ENCODE measurements around the gene PHKG2. TPM values are rescaled to one million over a fixed set of nuclear protein-coding genes. Genes with fewer than 3 reads are reported as not detected.

Gene PHKG2
- total RNA-seq, 1 donor from 2014 or later = 53.5 TPM

DNA sequence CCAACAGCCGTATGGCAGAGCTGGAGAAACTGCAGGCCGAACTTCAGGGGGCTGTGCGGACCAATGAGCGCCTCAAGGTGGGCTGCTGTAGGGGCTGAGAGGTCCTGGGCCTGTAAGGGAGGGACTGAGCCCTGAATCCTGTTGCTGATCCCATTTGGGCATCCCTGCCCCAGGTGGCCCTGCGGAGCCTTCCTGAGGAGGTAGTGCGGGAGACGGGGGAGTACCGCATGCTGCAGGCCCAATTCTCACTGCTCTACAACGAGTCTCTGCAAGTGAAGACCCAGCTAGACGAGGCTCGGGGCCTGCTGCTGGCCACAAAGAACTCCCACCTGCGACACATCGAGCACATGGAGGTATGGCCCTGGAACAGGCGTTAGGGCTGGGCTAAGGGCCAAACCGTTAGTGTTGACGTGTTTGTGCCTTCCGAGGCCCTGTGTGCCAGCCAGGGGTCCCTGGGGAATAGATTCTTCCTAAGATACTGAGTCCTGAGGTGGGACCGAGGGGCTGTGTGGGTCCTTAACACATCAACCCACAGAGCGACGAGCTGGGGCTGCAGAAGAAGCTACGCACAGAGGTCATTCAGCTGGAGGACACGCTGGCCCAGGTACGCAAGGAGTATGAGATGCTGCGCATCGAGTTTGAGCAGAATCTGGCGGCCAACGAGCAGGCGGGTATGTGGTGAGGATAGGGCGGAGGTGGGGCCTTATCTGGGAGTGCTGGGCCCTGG lies 18.1 kb downstream of the PHKG2 start:
- no peak for DNase-seq (ENCODE audit: low spot score, unreplicated experiment)
- Mint-ChIP-seq H3K9me3 (ENCODE audit: low read depth) (no peaks in the 10 kb centered on the region), H3K27me3 (no peaks in the 10 kb centered on the region), H3K4me3 (ENCODE audit: low read depth) (no peak overlapping the region), H3K4me1 (ENCODE audit: low read depth) (peaks cover 11% of the 10 kb centered on the region), H3K27ac (no peak overlapping the region), H3K36me3 (ENCODE audit: insufficient read depth) (peaks cover 21% of the 10 kb centered on the region)
- TF ChIP-seq, protein P1, sequence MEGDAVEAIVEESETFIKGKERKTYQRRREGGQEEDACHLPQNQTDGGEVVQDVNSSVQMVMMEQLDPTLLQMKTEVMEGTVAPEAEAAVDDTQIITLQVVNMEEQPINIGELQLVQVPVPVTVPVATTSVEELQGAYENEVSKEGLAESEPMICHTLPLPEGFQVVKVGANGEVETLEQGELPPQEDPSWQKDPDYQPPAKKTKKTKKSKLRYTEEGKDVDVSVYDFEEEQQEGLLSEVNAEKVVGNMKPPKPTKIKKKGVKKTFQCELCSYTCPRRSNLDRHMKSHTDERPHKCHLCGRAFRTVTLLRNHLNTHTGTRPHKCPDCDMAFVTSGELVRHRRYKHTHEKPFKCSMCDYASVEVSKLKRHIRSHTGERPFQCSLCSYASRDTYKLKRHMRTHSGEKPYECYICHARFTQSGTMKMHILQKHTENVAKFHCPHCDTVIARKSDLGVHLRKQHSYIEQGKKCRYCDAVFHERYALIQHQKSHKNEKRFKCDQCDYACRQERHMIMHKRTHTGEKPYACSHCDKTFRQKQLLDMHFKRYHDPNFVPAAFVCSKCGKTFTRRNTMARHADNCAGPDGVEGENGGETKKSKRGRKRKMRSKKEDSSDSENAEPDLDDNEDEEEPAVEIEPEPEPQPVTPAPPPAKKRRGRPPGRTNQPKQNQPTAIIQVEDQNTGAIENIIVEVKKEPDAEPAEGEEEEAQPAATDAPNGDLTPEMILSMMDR (IDR thresholded peaks at IDR 0.05; ENCODE audit: unreplicated experiment) = no peak

DNA sequence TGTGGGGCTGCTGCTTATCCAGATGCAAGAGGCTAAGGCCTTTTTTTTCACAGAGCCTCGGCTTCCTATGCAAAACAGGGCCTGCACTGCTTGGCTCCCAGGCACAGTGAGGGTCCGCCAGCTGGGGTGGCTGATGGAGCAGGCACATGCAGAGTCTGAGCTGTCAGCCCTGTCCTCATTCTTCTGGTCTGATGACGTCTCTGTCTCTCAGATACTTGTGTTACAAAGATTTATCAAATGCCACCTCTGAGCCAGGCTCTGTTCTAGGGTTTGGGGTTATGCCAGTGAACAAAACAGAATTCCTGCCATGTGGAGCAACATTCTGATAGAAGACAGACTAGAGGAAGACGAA lies 18.7 kb downstream of the PHKG2 start:
- Mint-ChIP-seq H3K27ac (no peak overlapping the region), H3K4me3 (ENCODE audit: low read depth) (no peak overlapping the region), H3K4me1 (ENCODE audit: low read depth) (peaks cover 11% of the 10 kb centered on the region), H3K36me3 (ENCODE audit: insufficient read depth) (peaks cover 21% of the 10 kb centered on the region), H3K9me3 (ENCODE audit: low read depth) (no peaks in the 10 kb centered on the region), H3K27me3 (no peaks in the 10 kb centered on the region)
- TF ChIP-seq, protein P1 (IDR thresholded peaks at IDR 0.05; ENCODE audit: unreplicated experiment) = no peak
- no peak for DNase-seq (ENCODE audit: low spot score, unreplicated experiment)

DNA sequence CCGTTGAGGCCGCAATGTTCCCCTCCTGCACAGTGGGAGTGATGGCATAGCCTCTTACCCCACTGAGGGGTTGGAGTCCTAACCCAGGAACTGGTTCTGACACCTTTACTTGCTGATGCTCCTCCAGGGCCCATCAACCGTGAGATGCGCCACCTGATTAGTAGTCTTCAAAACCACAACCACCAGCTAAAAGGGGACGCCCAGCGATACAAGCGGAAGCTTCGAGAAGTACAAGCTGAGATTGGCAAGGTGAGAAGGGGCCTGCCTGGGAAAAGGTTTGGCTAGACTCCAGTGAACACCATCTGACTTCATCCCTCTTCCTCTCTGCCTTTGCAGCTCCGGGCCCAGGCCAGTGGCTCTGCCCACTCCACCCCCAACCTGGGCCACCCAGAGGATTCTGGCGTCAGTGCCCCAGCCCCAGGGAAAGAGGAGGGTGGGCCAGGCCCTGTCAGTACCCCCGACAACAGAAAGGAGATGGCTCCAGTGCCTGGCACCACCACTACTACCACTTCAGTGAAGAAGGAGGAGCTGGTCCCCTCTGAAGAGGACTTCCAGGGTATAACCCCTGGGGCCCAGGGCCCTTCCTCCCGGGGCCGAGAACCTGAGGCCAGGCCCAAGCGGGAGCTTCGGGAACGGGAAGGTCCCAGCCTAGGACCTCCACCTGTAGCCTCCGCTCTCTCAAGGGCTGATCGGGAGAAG lies 19.7 kb downstream of the PHKG2 start:
- H3K27me3 Mint-ChIP-seq = no peaks in the 10 kb centered on the region
- no peaks in the 10 kb centered on the region for H3K9me3 Mint-ChIP-seq (ENCODE audit: low read depth)
- peaks cover 27% of the 10 kb centered on the region for H3K36me3 Mint-ChIP-seq (ENCODE audit: insufficient read depth)
- no peak overlapping the region for H3K27ac Mint-ChIP-seq
- no peak for DNase-seq (ENCODE audit: low spot score, unreplicated experiment)
- peaks cover 6% of the 10 kb centered on the region for H3K4me1 Mint-ChIP-seq (ENCODE audit: low read depth)
- H3K4me3 Mint-ChIP-seq (ENCODE audit: low read depth) = no peak overlapping the region
- TF ChIP-seq, protein P1 (IDR thresholded peaks at IDR 0.05; ENCODE audit: unreplicated experiment) = no peak

GRCh38 chr16:30768583-30769181 lies 20.5 kb downstream of the PHKG2 start:
- Mint-ChIP-seq H3K36me3 (ENCODE audit: insufficient read depth) (peaks cover 26% of the 10 kb centered on the region), H3K4me1 (ENCODE audit: low read depth) (peaks cover 2% of the 10 kb centered on the region), H3K9me3 (ENCODE audit: low read depth) (no peaks in the 10 kb centered on the region), H3K4me3 (ENCODE audit: low read depth) (no peak overlapping the region), H3K27me3 (no peaks in the 10 kb centered on the region), H3K27ac (no peak overlapping the region)
- TF ChIP-seq, protein P1 (IDR thresholded peaks at IDR 0.05; ENCODE audit: unreplicated experiment) = no peak
- no peak for DNase-seq (ENCODE audit: low spot score, unreplicated experiment)

GRCh38 chr16:30769379-30770089 lies 21.3 kb downstream of the PHKG2 start:
- no peaks in the 10 kb centered on the region for H3K27me3 Mint-ChIP-seq
- no peak for DNase-seq (ENCODE audit: low spot score, unreplicated experiment)
- H3K9me3 Mint-ChIP-seq (ENCODE audit: low read depth) = no peaks in the 10 kb centered on the region
- peaks cover 25% of the 10 kb centered on the region for H3K36me3 Mint-ChIP-seq (ENCODE audit: insufficient read depth)
- H3K4me1 Mint-ChIP-seq (ENCODE audit: low read depth) = no peaks in the 10 kb centered on the region
- TF ChIP-seq, protein P1 (IDR thresholded peaks at IDR 0.05; ENCODE audit: unreplicated experiment) = no peak
- no peak overlapping the region for H3K27ac Mint-ChIP-seq
- no peak overlapping the region for H3K4me3 Mint-ChIP-seq (ENCODE audit: low read depth)

Data from progenitor cell of endocrine pancreas (in vitro differentiated cells).